GM10248 (cell line): ENCODE measurements around the gene GSE1.

ENCODE experiments used
- CTCF ChIA-PET: fragments of 300-600 bp; sonication (Branson Sonifier 250); formaldehyde crosslinking; extraction: SDS; loops from one replicate; lab custom pipeline; 2021; ENCODE audit warnings: antibody characterized with exemption; lab: Yijun Ruan, JAX
- POLR2A ChIA-PET: fragments of 350-650 bp; sonication (Branson Sonifier 250); formaldehyde crosslinking; extraction: SDS; loops from one replicate; lab custom pipeline; 2020; ENCODE audit warnings: antibody characterized with exemption; lab: Yijun Ruan, JAX
- DNase-seq: peaks from one replicate; pipeline ENCODE4 v3.0.0; 2012; ENCODE audit errors: extremely low spot score
- TF ChIP-seq, protein P1 (sequence below): IDR thresholded peaks from 2 replicates; pipeline ENCODE4 v1.5.1; 2012; ENCODE audit warnings: mild to moderate bottlenecking, low read depth; ENCODE audit errors: extremely low read depth, missing control alignments, control extremely low read depth

The GSE1 gene

DNA sequence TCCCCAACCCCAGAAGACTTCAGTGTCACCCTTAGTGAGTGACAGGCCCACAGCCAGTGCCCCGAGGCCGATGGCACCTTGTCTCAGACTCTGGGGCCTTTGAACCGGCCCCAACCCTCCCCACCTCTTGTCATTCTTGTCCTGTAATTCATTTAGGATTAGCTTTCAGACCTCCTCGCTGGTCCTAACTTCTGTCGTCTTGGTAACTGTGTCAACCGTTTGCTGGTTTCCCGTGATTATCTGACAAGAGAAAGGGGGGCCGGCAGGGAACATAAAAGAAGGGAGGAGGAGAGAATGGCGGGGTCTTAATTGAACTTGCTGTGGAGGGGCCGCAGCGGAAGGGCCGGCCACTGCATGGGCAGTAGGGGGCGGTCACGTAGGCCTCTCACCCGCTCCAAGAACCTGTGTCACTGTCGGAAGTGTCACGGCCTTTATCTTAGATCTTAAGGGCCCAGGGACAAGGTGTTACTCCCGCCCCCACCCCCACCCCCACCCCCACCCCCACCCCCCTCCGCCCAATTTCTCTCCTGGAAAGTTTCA, 46.5 kb upstream of the GSE1 start:
- no peak for DNase-seq
- POLR2A ChIA-PET, result no interaction called here
- TF ChIP-seq, protein P1, sequence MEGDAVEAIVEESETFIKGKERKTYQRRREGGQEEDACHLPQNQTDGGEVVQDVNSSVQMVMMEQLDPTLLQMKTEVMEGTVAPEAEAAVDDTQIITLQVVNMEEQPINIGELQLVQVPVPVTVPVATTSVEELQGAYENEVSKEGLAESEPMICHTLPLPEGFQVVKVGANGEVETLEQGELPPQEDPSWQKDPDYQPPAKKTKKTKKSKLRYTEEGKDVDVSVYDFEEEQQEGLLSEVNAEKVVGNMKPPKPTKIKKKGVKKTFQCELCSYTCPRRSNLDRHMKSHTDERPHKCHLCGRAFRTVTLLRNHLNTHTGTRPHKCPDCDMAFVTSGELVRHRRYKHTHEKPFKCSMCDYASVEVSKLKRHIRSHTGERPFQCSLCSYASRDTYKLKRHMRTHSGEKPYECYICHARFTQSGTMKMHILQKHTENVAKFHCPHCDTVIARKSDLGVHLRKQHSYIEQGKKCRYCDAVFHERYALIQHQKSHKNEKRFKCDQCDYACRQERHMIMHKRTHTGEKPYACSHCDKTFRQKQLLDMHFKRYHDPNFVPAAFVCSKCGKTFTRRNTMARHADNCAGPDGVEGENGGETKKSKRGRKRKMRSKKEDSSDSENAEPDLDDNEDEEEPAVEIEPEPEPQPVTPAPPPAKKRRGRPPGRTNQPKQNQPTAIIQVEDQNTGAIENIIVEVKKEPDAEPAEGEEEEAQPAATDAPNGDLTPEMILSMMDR, result no peak
- CTCF ChIA-PET, result interaction anchor here (1.6 to 5.7 kb wide), 4 partner anchors 8 to 50 kb away, joined by 3 to 35 read pairs (median 14); no protein-coding TSS in a partner anchor

DNA sequence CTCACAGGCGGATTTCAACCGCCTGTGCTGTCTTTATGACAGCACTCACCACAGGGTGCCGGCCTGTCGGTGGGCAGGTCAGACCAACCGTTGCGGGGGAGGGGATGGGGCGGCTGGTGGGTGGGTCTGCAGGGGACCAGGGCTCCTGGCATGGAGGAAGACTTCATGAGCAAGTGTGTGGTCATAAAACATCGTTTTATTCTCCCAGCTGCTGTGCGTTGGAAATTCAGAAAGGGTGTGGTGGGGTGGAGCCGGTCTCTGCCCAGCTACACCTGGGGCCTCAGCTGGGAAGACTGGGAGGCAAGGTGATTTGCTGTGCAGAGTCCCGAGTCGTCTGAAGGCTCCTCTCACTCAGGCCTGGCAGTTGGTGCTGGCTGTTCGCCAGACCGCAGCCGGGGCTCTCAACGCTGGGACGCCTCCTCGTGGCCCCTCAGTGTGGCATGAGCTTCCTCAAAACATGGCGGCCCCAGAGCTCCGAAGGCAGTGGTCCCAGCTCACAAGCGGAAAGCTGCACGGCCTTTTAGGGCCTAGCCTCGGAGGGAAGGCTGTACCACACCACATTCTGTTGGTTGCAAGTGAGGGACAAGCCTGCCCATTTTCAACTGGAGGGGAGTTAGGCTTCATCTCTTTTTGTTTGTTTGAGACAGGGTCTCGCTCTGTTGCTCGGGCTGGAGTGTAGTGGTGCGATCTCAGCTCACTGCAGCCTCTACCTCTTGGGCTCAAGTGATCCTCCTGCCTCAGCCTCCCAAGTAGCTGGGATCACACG, 45.8 kb upstream of the GSE1 start:
- ChIA-PET CTCF (interaction anchor here (0.8 to 5.7 kb wide), 7 partner anchors 9 to 315 kb away, joined by 3 to 35 read pairs (median 3); no protein-coding TSS in a partner anchor), POLR2A (interaction anchor here (0.5 to 1.2 kb wide), 3 partner anchors 10 to 46 kb away, joined by 3 to 6 read pairs (median 4); partner anchors contain the start of gene GSE1)
- no peak for DNase-seq
- TF ChIP-seq, protein P1, result no peak

DNA sequence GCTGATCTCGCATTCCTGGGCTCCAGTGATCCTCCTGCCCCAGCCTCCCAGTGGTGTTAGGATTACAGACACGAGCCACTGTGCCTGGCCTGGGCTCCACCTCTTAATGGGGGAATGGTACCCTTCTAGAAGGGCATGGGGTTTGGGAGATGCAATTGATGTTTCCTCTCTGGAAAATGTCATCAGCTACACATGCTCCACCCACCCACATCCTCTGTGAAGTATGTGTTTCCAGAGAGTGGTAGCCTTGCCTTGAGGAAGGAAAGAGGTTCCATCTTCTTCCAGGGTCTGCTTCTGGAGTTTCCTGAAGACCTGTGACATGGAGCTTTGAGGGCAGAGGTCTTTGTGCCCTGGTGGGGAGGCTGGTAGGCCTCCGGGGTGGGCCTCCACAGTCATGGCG, 45.2 kb upstream of the GSE1 start:
- CTCF ChIA-PET, result interaction anchor here (0.8 to 5.7 kb wide), 8 partner anchors 10 to 315 kb away, joined by 3 to 35 read pairs (median 4); no protein-coding TSS in a partner anchor
- no peak for DNase-seq
- TF ChIP-seq, protein P1, result no peak
- POLR2A ChIA-PET, result interaction anchor here (0.5 to 1.2 kb wide), 3 partner anchors 11 to 45 kb away, joined by 3 to 6 read pairs (median 4); partner anchors contain the start of gene GSE1

DNA sequence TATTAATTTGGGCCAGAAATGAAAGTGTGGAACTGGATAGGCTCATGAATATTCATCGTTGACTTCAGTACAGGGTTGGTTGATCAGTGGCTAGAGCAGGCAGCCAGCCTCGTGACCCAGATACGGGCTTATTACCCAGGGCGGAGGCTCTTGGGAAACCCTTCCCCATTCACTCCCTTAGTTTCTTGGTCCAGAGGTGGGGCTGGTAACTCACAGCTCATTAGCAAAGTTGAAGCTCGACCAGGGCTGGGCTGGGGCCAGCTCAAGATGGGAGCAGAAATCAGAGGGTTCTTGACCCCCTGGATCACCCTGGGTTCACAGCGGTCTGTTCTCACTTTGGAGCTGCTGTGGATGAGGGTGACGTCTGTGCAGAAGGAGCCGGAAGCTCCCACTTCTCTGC, 44.6 kb upstream of the GSE1 start:
- ChIA-PET CTCF (interaction anchor here (1.0 to 5.7 kb wide), 8 partner anchors 10 to 316 kb away, joined by 3 to 35 read pairs (median 4); no protein-coding TSS in a partner anchor), POLR2A (interaction anchor here (1.2 kb wide), 1 partner anchor 14 kb away, joined by 6 read pairs; no protein-coding TSS in a partner anchor)
- TF ChIP-seq, protein P1, result no peak
- no peak for DNase-seq

DNA sequence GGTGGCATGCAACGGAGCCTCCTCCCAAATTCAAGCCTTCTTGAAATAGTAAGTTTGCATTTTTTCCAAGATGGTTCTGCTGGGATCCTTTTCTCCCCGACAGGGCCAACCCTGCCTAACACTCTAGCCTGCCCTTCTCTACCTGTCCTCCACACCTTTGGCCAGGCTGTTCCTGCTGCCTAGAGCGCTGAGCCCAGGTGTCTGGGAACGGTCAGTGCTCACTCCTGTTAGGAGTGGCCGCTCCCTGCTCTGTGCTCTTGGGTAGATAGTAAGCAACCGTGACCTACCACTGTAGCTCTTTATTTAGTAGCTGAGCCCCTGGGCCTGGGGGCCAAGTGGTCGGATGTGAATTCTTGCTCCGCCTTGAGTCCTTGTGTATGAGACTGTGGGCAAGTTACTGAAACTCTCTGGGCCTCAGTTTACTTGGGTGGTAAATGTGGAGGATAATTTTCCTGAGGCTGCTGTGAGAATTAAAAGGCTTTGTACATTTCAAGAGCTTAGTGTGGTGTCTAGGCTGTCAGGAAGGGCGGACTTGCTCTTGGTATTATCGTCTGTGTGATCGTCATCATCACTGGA, 44.0 kb upstream of the GSE1 start:
- TF ChIP-seq, protein P1, result no peak
- POLR2A ChIA-PET, result interaction anchor here (1.0 to 1.5 kb wide), 2 partner anchors 12 to 15 kb away, joined by 4 to 6 read pairs; no protein-coding TSS in a partner anchor
- DNase-seq, result no peak
- CTCF ChIA-PET, result interaction anchor here (1.4 to 5.7 kb wide), 5 partner anchors 11 to 146 kb away, joined by 3 to 35 read pairs (median 20); no protein-coding TSS in a partner anchor
